OCI-LY3 (cell line): ENCODE measurements around the gene BUD13.

Experiments used
- H2AFZ ChIP-seq: fragments of 200-600, 300-600 bp; shearing (Covaris generic); 2 replicates; pipeline ENCODE4 v1.6.0; 2014; ENCODE audit warnings: antibody characterized with exemption, low read depth, low read length
- H3K27ac ChIP-seq: fragments of 200-600, 300-600 bp; sonication (generic); 2 replicates; pipeline ENCODE4 v1.5.1; 2014; ENCODE audit warnings: mild to moderate bottlenecking, low read length, moderate library complexity, mixed read lengths
- H3K27me3 ChIP-seq: fragments of 200-600, 300-600 bp; sonication (generic); 2 replicates; pipeline ENCODE4 v1.6.1; 2014; ENCODE audit warnings: low read depth, low read length, mixed read lengths
- H3K36me3 ChIP-seq: fragments of 200-600, 300-600 bp; sonication (generic); replicated peaks from 2 replicates; pipeline ENCODE3; 2014; ENCODE audit warnings: low read depth, low read length, mixed read lengths
- H3K4me1 ChIP-seq: fragments of 300-600, 200-600 bp; sonication (generic); 2 replicates; pipeline ENCODE4 v1.6.1; 2014; ENCODE audit warnings: low read length, mixed read lengths
- H3K4me2 ChIP-seq: fragments of 200-600, 300-600 bp; sonication (generic); 2 replicates; pipeline ENCODE4 v1.6.1; 2014; ENCODE audit warnings: low read length, mixed read lengths
- H3K4me3 ChIP-seq: fragments of 300-600, 200-600 bp; sonication (generic); 2 replicates; pipeline ENCODE4 v1.5.1; 2014; ENCODE audit warnings: antibody characterized with exemption, mild to moderate bottlenecking, low read length, moderate library complexity
- H3K79me2 ChIP-seq: fragments of 300-600, 200-600 bp; shearing (Covaris generic); 2 replicates; pipeline ENCODE4 v1.6.1; 2014; ENCODE audit warnings: mild to moderate bottlenecking, low read length, mixed read lengths
- H3K9ac ChIP-seq: fragments of 300-600, 200-600 bp; shearing (Covaris generic); 2 replicates; pipeline ENCODE4 v1.6.0; 2014; ENCODE audit warnings: mild to moderate bottlenecking, low read length, moderate library complexity
- H3K9me3 ChIP-seq: fragments of 200-600, 300-600 bp; shearing (Covaris generic); 2 replicates; pipeline ENCODE4 v1.6.1; 2014; ENCODE audit warnings: low read length, mixed read lengths; ENCODE audit not compliant: insufficient read depth
- H4K20me1 ChIP-seq: fragments of 200-600, 300-600 bp; sonication (generic); 2 replicates; pipeline ENCODE4 v1.6.1; 2016; ENCODE audit warnings: low read length, mixed read lengths; ENCODE audit not compliant: insufficient read depth
- CTCF ChIP-seq: fragments of 200-600, 300-600 bp; sonication (generic); IDR thresholded peaks from 2 replicates; pipeline ENCODE4 v1.5.1; 2014; ENCODE audit warnings: antibody characterized with exemption, low read length, low read depth
- EZH2phosphoT487 ChIP-seq: fragments of 200-600 bp; shearing (Covaris generic); IDR thresholded peaks from 2 replicates; pipeline ENCODE4 v1.6.1; 2018; ENCODE audit warnings: antibody characterized with exemption, mixed run types, low read depth

The BUD13 gene

GRCh38 chr11:116819049-116819448, 46.3 kb upstream of the BUD13 start:
- H3K9ac ChIP-seq: no peak overlapping the region
- H3K4me1 ChIP-seq: peaks cover 7% of the 10 kb centered on the region; the same call in 1 of the 2 replicates
- H3K27me3 ChIP-seq: no peaks in the 10 kb centered on the region
- H3K36me3 ChIP-seq: no peaks in the 10 kb centered on the region
- no peak overlapping the region for H3K27ac ChIP-seq
- H2AFZ ChIP-seq: no peak overlapping the region
- no peaks in the 10 kb centered on the region for H3K79me2 ChIP-seq
- no peak for TF ChIP-seq CTCF
- TF ChIP-seq EZH2phosphoT487: no peak
- H3K4me2 ChIP-seq: no peak overlapping the region
- no peak overlapping the region for H3K4me3 ChIP-seq
- no peaks in the 10 kb centered on the region for H4K20me1 ChIP-seq
- no peaks in the 10 kb centered on the region for H3K9me3 ChIP-seq

DNA sequence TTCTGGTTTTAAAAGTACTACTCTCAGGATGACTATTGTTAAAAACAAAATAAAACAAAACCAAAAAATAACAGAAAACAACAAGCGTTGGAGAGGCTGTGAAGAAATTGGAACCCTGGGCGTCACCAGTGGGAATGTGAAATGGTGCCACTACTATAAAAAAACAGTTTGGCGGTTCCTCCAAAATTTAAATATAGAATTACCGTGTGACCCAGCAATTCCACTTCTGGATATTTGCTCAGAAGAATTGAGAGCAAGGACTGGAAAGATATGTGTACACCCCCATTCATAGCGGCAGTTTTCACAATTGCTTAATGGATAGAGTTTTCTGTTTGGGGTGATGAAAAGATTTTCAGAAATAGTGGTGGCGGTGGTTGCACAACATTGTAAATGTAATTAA, 41.7 kb upstream of the BUD13 start:
- Histone ChIP-seq H3K9me3 (no peaks in the 10 kb centered on the region), H3K9ac (no peak overlapping the region), H3K4me3 (no peak overlapping the region), H4K20me1 (no peaks in the 10 kb centered on the region), H3K27ac (no peak overlapping the region), H3K27me3 (no peaks in the 10 kb centered on the region), H3K4me2 (no peak overlapping the region), H3K79me2 (no peaks in the 10 kb centered on the region), H3K36me3 (no peaks in the 10 kb centered on the region), H3K4me1 (peaks cover 21% of the 10 kb centered on the region), H2AFZ (no peak overlapping the region)
- TF ChIP-seq EZH2phosphoT487: no peak
- no peak for TF ChIP-seq CTCF

GRCh38 chr11:116813781-116814471, 41.1 kb upstream of the BUD13 start:
- Histone ChIP-seq H3K4me3 (no peak overlapping the region), H3K4me1 (peaks cover 19% of the 10 kb centered on the region), H2AFZ (no peak overlapping the region), H3K9me3 (no peaks in the 10 kb centered on the region), H4K20me1 (no peaks in the 10 kb centered on the region), H3K9ac (no peak overlapping the region), H3K36me3 (no peaks in the 10 kb centered on the region), H3K4me2 (no peak overlapping the region), H3K79me2 (no peaks in the 10 kb centered on the region), H3K27ac (no peak overlapping the region), H3K27me3 (no peaks in the 10 kb centered on the region)
- no peak for TF ChIP-seq EZH2phosphoT487
- TF ChIP-seq CTCF: no peak

DNA sequence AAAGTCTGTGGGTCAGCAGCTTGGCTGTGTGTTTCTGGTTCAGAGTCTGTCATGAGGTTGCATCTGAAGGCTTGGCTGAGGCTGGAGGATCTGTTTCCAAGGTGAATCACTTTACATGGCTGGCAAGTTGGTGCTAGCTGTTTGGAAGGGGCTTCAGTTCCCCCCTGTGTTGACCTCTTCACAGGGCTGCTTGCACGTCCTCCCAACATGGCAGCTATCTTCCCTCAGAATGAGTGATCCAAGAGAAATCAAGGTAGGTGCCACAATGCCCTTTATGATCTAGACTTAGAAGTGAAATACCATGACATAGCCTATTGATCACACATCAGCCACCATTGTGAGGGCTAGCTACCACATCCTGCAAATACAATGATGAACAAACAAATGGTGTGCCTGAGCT, 40.4 kb upstream of the BUD13 start:
- Histone ChIP-seq H3K4me3 (no peak overlapping the region), H3K36me3 (no peaks in the 10 kb centered on the region), H3K27me3 (no peaks in the 10 kb centered on the region), H2AFZ (no peak overlapping the region), H3K27ac (no peak overlapping the region), H3K4me2 (no peak overlapping the region), H3K4me1 (peaks cover 18% of the 10 kb centered on the region), H4K20me1 (no peaks in the 10 kb centered on the region), H3K9me3 (no peaks in the 10 kb centered on the region), H3K9ac (no peak overlapping the region), H3K79me2 (no peaks in the 10 kb centered on the region)
- no peak for TF ChIP-seq CTCF
- no peak for TF ChIP-seq EZH2phosphoT487
